ENCODE results near the gene PPARD. TPM values are rescaled to one million over a fixed set of nuclear protein-coding genes. Genes with fewer than 3 reads are reported as not detected.
"Not testable (repeated sequence)": the region's sequence is repeated elsewhere in the genome, so short reads cannot be mapped to it uniquely, and the experiment has no call there.

Gene PPARD
- total and polyA plus RNA-seq, 2 of the 13 experiments (the other 11 are each of a cell fraction or from before 2014, with no cell fraction given), result 6.1 to 13.3 TPM

DNA sequence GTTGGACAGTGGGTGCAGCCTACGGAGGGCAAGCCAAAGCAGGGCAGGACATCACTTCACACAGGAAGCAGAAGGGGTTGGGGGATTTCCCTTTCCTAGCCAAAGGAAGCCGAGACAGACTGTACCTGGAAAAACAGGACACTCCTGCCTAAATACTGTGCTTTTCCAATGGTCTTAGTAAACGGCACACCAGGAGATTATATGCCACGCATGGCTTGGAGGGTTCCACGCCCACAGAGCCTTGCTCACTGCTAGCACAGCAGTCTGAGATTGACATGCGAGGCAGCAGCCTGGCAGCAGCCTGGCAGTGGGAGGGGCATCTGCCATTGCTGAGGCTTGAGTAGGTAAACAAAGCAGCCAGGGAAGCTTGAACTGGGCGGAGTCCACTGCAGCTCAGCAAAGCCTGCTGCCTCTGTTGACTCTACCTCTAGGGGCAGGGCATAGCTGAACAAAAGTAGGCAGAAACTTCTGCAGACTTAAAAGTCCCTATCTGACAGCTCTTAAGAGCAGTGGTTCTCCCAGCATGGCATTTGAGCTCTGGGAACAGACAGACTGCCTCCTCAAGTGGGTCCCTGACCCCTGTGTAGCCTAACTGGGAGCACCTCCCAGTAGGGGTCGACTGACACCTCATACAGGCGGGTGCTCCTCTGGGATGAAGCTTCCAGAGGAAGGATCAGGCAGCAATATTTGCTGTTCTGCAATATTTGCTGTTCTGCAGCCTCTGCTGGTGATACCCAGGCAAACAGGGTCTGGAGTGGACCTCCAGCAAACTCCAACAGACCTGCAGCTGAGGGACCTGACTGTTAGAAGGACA, 10.1 kb upstream of the PPARD start (continued):
- TF ChIP-seq MIER2 (CRISPR knock-in tag; IDR thresholded peaks at IDR 0.05) (0 out of 2 replicates have a peak, but pooled peaks have one; percentile 62), ZSCAN29 (CRISPR knock-in tag; conservative IDR thresholded peaks at IDR 0.05) (peak; percentile 58; the same call in 1 of the 2 replicates), KDM2A (CRISPR knock-in tag; IDR thresholded peaks at IDR 0.05; ENCODE audit: borderline replicate concordance, low read depth) (peak; percentile 56; the same call in 1 of the 2 replicates), SOX5 (CRISPR knock-in tag; IDR thresholded peaks at IDR 0.05; ENCODE audit: borderline replicate concordance) (peak; percentile 74; the same call in 1 of the 2 replicates), ZNF724P (CRISPR knock-in tag; IDR thresholded peaks at IDR 0.05; ENCODE audit: borderline replicate concordance) (peak; percentile 46; the same call in 1 of the 2 replicates), ZFX (CRISPR knock-in tag; IDR thresholded peaks at IDR 0.05; ENCODE audit: low read depth) (0 out of 2 replicates have a peak, but pooled peaks have one; percentile 29), KLF16 (CRISPR knock-in tag; IDR thresholded peaks at IDR 0.05) (0 out of 4 replicates have a peak, but pooled peaks of 1 of the 2 experiments have one; percentile 32), ZNF598 (CRISPR knock-in tag; IDR thresholded peaks at IDR 0.05; ENCODE audit: borderline replicate concordance) (peak; percentile 46; the same call in 1 of the 2 replicates), NFYC (CRISPR knock-in tag; IDR thresholded peaks at IDR 0.05) (peak; percentile 42), THAP11 (CRISPR knock-in tag; IDR thresholded peaks at IDR 0.05) (peak; percentile 60), ZBTB3 (CRISPR knock-in tag; IDR thresholded peaks at IDR 0.05; ENCODE audit: borderline replicate concordance, low read depth) (0 out of 2 replicates have a peak, but pooled peaks have one; percentile 44), RAD21 (CRISPR knock-in tag; IDR thresholded peaks at IDR 0.05) (0 out of 2 replicates have a peak, but pooled peaks have one; percentile 27), SALL1 (CRISPR knock-in tag; IDR thresholded peaks at IDR 0.05) (peak; percentile 88), ZNF543 (CRISPR knock-in tag; IDR thresholded peaks at IDR 0.05) (peak; percentile 83; the same call in 1 of the 2 replicates)
- TF ChIP-seq, protein P1, sequence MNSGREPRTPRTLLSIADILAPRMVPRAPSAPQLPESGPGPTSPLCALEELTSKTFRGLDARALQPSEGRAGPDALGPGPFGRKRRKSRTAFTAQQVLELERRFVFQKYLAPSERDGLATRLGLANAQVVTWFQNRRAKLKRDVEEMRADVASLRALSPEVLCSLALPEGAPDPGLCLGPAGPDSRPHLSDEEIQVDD (CRISPR knock-in tag; IDR thresholded peaks at IDR 0.05; ENCODE audit: borderline replicate concordance), result peak; percentile 74; the same call in 1 of the 2 replicates
- TF ChIP-seq, protein P2, sequence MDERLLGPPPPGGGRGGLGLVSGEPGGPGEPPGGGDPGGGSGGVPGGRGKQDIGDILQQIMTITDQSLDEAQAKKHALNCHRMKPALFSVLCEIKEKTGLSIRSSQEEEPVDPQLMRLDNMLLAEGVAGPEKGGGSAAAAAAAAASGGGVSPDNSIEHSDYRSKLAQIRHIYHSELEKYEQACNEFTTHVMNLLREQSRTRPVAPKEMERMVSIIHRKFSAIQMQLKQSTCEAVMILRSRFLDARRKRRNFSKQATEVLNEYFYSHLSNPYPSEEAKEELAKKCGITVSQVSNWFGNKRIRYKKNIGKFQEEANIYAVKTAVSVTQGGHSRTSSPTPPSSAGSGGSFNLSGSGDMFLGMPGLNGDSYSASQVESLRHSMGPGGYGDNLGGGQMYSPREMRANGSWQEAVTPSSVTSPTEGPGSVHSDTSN (CRISPR knock-in tag; IDR thresholded peaks at IDR 0.05), result peak; percentile 82
- TF ChIP-seq, protein P3, sequence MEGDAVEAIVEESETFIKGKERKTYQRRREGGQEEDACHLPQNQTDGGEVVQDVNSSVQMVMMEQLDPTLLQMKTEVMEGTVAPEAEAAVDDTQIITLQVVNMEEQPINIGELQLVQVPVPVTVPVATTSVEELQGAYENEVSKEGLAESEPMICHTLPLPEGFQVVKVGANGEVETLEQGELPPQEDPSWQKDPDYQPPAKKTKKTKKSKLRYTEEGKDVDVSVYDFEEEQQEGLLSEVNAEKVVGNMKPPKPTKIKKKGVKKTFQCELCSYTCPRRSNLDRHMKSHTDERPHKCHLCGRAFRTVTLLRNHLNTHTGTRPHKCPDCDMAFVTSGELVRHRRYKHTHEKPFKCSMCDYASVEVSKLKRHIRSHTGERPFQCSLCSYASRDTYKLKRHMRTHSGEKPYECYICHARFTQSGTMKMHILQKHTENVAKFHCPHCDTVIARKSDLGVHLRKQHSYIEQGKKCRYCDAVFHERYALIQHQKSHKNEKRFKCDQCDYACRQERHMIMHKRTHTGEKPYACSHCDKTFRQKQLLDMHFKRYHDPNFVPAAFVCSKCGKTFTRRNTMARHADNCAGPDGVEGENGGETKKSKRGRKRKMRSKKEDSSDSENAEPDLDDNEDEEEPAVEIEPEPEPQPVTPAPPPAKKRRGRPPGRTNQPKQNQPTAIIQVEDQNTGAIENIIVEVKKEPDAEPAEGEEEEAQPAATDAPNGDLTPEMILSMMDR (CRISPR knock-in tag; IDR thresholded peaks at IDR 0.05), result peak; percentile 72
- TF ChIP-seq, protein P4, sequence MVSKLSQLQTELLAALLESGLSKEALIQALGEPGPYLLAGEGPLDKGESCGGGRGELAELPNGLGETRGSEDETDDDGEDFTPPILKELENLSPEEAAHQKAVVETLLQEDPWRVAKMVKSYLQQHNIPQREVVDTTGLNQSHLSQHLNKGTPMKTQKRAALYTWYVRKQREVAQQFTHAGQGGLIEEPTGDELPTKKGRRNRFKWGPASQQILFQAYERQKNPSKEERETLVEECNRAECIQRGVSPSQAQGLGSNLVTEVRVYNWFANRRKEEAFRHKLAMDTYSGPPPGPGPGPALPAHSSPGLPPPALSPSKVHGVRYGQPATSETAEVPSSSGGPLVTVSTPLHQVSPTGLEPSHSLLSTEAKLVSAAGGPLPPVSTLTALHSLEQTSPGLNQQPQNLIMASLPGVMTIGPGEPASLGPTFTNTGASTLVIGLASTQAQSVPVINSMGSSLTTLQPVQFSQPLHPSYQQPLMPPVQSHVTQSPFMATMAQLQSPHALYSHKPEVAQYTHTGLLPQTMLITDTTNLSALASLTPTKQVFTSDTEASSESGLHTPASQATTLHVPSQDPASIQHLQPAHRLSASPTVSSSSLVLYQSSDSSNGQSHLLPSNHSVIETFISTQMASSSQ (IDR thresholded peaks at IDR 0.05; ENCODE audit: low read depth), result not testable (repeated sequence)
- TF ChIP-seq, protein P4 (CRISPR knock-in tag; IDR thresholded peaks at IDR 0.05; ENCODE audit: borderline replicate concordance), result peak; percentile 66; the same call in 1 of the 2 replicates
- TF ChIP-seq, protein P5, sequence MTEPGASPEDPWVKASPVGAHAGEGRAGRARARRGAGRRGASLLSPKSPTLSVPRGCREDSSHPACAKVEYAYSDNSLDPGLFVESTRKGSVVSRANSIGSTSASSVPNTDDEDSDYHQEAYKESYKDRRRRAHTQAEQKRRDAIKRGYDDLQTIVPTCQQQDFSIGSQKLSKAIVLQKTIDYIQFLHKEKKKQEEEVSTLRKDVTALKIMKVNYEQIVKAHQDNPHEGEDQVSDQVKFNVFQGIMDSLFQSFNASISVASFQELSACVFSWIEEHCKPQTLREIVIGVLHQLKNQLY (CRISPR knock-in tag; IDR thresholded peaks at IDR 0.05), result 0 out of 2 replicates have a peak, but pooled peaks have one; percentile 55

Measured in HepG2 (cell line).